MM.1S (cell line): ENCODE results near the gene FOXP4.

ENCODE experiments used
- CTCF ChIP-seq: fragments of 300-600 bp; sonication (generic); IDR thresholded peaks from 2 replicates; pipeline ENCODE4 v1.5.1; 2016; ENCODE audit warnings: antibody characterized with exemption, low read length, mixed read lengths
- EZH2 ChIP-seq: fragments of 300-600 bp; sonication (generic); optimal IDR thresholded peaks from 2 replicates; pipeline ENCODE3; 2017; ENCODE audit warnings: low read depth, mild to moderate bottlenecking, antibody characterized with exemption, low read length, mixed read lengths
- EZH2phosphoT487 ChIP-seq: fragments of 300-600 bp; sonication (generic); IDR thresholded peaks from 2 replicates; pipeline ENCODE4 v1.6.1; 2018; ENCODE audit warnings: antibody characterized with exemption, low read length

GRCh38 chr6:41615311-41615710 lies 69.1 kb downstream of the FOXP4 start:
- no peak for TF ChIP-seq CTCF
- TF ChIP-seq EZH2: no peak
- TF ChIP-seq EZH2phosphoT487: no peak
